Spleen (tissue), 11 donors: Measurements from ENCODE around the gene MOK. TPM values are rescaled to one million over a fixed set of nuclear protein-coding genes. Genes with fewer than 3 reads are reported as not detected.

Experiments
- DNase-seq: peaks from one replicate; pipeline ENCODE4 v3.0.0-alpha.2; 2020
- H3K27ac ChIP-seq, 8 donors: fragments of 200-600 bp; sonication (generic) in 7 of 8; 1 replicate in 4 of 8; 2 replicates in 4 of 8; pipeline versions ENCODE4 v1.5.0 to v1.8.0; 2016 to 2021; ENCODE audit warnings: inconsistent platforms in 4 of 8, mild to moderate bottlenecking in 4 of 8, moderate library complexity in 1 of 8
- H3K27me3 ChIP-seq, 7 donors: fragments of 200-600 bp; sonication (generic) in 6 of 7; replicated peaks in 1 of 7; 1 replicate in 4 of 7; 2 replicates in 3 of 7; pipeline versions ENCODE4 v1.5.0 to v1.8.0; 2016 to 2021; ENCODE audit warnings: inconsistent platforms in 3 of 7, mild to moderate bottlenecking in 1 of 7
- H3K36me3 ChIP-seq, 6 donors: fragments of 200-600 bp; sonication (generic) in 5 of 6; 1 replicate in 4 of 6; 2 replicates in 2 of 6; pipeline versions ENCODE4 v1.5.0 to v1.8.0; 2016 to 2021; ENCODE audit warnings: inconsistent platforms in 2 of 6
- H3K4me1 ChIP-seq, 6 donors: fragments of 200-600 bp; sonication (generic) in 5 of 6; 1 replicate in 3 of 6; 2 replicates in 3 of 6; pipeline versions ENCODE4 v1.5.0 to v1.8.0; 2016 to 2021; ENCODE audit warnings: inconsistent platforms in 3 of 6
- H3K4me3 ChIP-seq, 8 donors: fragments of 200-600 bp; sonication (generic) in 7 of 8; 1 replicate in 4 of 8; 2 replicates in 4 of 8; pipeline versions ENCODE4 v1.5.0 to v1.8.0; 2016 to 2021; ENCODE audit warnings: inconsistent platforms in 4 of 8, mild to moderate bottlenecking in 4 of 8, moderate library complexity in 2 of 8
- H3K9me3 ChIP-seq, 8 donors: fragments of 200-600 bp; sonication (generic) in 7 of 8; 1 replicate in 4 of 8; 2 replicates in 4 of 8; pipeline versions ENCODE4 v1.5.0 to v1.8.0; 2016 to 2021; ENCODE audit warnings: inconsistent platforms in 4 of 8
- POLR2A ChIP-seq, 3 donors: fragments of 450-650 bp; IDR thresholded peaks; one replicate each; pipeline ENCODE4 v1.5.1; 2017; ENCODE audit warnings: antibody characterized with exemption in 3 of 3, mild to moderate bottlenecking in 1 of 3
- POLR2AphosphoS5 ChIP-seq, 3 donors: sonication (generic); formaldehyde crosslinking; IDR thresholded peaks; one replicate each; pipeline ENCODE4 v1.5.1; 2017; ENCODE audit warnings: antibody characterized with exemption in 3 of 3
- WGBS, 5 donors: extraction: QIAGEN DNeasy Blood & Tissue Kit in 3 of 5; methylation state at CpG; one replicate each; pipeline versions ENCODE4 v1.1.5 to v1.1.7; 2013 to 2018; 5-methylcytosine and 5-hydroxymethylcytosine counted together
- intact Hi-C: fragments of 100-400 bp; cut with DNase I; formaldehyde crosslinking; loops from one replicate; pipeline ENCODE4 v1.15.0; 2023; ENCODE audit warnings: low total_unique reads
- polyA plus RNA-seq, 3 donors: library from polyadenylated mRNA; stranded (reverse); fragments of 200-250 nt; gene quantifications; one replicate each; pipeline ENCODE4 v1.2.1, GENCODE V29; 2013
- total RNA-seq, 7 donors: library from RNA; depleted of rRNA in 3 of 7; stranded (reverse); fragments of >200 nt in 3 of 7; fragmentation: NEBNext Ultra II Directional in 4 of 7; extraction: Animal tissue kit (Norgen Biotek cat#: 25700) in 4 of 7; gene quantifications; one replicate each; pipeline versions ENCODE4 v1.1.0 to v1.2.1, GENCODE V29; 2016 to 2021
- TF ChIP-seq, protein P1 (sequence below), 11 experiments: fragments of 200-600 bp in 7 of 11; fragments of 450-650 bp in 4 of 11; sonication (generic) in 4 of 11; IDR thresholded peaks in 8 of 11; conservative IDR thresholded peaks in 3 of 11; 1 replicate in 7 of 11; 2 replicates in 4 of 11; pipeline versions ENCODE4 v1.4.0 to v1.8.0; 2016 to 2021; ENCODE audit warnings: antibody characterized with exemption in 11 of 11, inconsistent platforms in 4 of 11, mild to moderate bottlenecking in 1 of 11
- donor health status: healthy with polysubstance abuse.
- donor health status: DM: no; HTN: no; CAD: no; lungs with moderate emphysema.
- donor health status: DM: no; HTN: no; CAD: no.
- donor health status: Bipolar disorder and iron deficiency.
- donor health status: healthy.
- donor health status: DM: no; HTN: no; CAD: no.
- donor health status: DM: yes; HTN: yes; CAD: no.

Gene MOK
- total and polyA plus RNA-seq, 10 donors, result 4.1 to 12.2 (median 9.9) TPM

DNA sequence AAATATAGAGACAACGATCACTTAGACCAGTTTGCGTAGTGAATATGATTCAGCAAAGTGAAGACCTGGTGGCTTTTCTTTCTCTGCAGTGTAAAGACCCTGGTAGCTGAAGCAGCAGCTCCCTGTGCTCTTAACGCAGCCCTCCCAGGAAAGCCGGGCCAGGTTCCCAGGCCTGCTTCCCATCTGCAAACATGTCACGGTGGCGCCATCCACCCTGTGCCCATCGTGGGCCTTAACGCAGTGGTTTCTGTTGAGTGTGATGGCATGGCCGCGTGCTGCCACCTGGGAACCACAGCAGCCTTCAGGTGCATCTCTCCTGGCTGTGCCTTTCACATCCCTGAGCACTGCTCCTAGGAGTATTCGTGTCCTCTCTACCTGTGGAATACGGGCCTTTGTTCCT is 93.7 kb downstream of the MOK start:
- peaks cover 0 to 91% (median 38%) of the 10 kb centered on the region in 6 donors for H3K36me3 ChIP-seq
- intact Hi-C loops, result no loop called here

GRCh38 chr14:102210421-102211042 is 94.4 kb downstream of the MOK start:
- 63 to 86% (median 78%) methylated on average over 25 of the region's 25 CpGs for WGBS, 5 donors
- H3K27me3 ChIP-seq, result no peaks in the 10 kb centered on the region
- no peak overlapping the region for H3K4me3 ChIP-seq
- peaks cover 0 to 25% (median 10%) of the 10 kb centered on the region in 6 donors for H3K4me1 ChIP-seq
- peak; percentile 74 for DNase-seq
- TF ChIP-seq, protein P1, sequence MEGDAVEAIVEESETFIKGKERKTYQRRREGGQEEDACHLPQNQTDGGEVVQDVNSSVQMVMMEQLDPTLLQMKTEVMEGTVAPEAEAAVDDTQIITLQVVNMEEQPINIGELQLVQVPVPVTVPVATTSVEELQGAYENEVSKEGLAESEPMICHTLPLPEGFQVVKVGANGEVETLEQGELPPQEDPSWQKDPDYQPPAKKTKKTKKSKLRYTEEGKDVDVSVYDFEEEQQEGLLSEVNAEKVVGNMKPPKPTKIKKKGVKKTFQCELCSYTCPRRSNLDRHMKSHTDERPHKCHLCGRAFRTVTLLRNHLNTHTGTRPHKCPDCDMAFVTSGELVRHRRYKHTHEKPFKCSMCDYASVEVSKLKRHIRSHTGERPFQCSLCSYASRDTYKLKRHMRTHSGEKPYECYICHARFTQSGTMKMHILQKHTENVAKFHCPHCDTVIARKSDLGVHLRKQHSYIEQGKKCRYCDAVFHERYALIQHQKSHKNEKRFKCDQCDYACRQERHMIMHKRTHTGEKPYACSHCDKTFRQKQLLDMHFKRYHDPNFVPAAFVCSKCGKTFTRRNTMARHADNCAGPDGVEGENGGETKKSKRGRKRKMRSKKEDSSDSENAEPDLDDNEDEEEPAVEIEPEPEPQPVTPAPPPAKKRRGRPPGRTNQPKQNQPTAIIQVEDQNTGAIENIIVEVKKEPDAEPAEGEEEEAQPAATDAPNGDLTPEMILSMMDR (IDR thresholded peaks at IDR 0.05 in 8 of 11, conservative IDR thresholded peaks at IDR 0.05 in 3 of 11), result no peak
- TF ChIP-seq POLR2A (IDR thresholded peaks at IDR 0.05) (no peak), POLR2AphosphoS5 (IDR thresholded peaks at IDR 0.05) (peak in 1 of 3 donors; percentile 8)
- H3K9me3 ChIP-seq, result no peaks in the 10 kb centered on the region
- intact Hi-C loops, result no loop called here
- H3K36me3 ChIP-seq, result peaks cover 0 to 93% (median 45%) of the 10 kb centered on the region in 6 donors
- H3K27ac ChIP-seq, result peak overlapping the region in 4 of 8 donors; percentile 37 to 66 (median 40)

More for the DNA sequence above, 93.7 kb downstream of the MOK start:
- WGBS, 5 donors, result 95 to 99% (median 96%) methylated on average over 9 to 12 of the region's 12 CpGs
- Histone ChIP-seq H3K27ac (peak overlapping the region in 2 of 8 donors; percentile 41 to 66), H3K4me1 (peaks cover 0 to 30% (median 10%) of the 10 kb centered on the region in 6 donors), H3K4me3 (no peak overlapping the region), H3K27me3 (no peaks in the 10 kb centered on the region), H3K9me3 (no peaks in the 10 kb centered on the region)
- DNase-seq, result peak; percentile 47
- TF ChIP-seq, protein P1 (IDR thresholded peaks at IDR 0.05 in 8 of 11, conservative IDR thresholded peaks at IDR 0.05 in 3 of 11), result no peak
- TF ChIP-seq POLR2AphosphoS5 (IDR thresholded peaks at IDR 0.05), result no peak
- TF ChIP-seq POLR2A (IDR thresholded peaks at IDR 0.05), result no peak

DNA sequence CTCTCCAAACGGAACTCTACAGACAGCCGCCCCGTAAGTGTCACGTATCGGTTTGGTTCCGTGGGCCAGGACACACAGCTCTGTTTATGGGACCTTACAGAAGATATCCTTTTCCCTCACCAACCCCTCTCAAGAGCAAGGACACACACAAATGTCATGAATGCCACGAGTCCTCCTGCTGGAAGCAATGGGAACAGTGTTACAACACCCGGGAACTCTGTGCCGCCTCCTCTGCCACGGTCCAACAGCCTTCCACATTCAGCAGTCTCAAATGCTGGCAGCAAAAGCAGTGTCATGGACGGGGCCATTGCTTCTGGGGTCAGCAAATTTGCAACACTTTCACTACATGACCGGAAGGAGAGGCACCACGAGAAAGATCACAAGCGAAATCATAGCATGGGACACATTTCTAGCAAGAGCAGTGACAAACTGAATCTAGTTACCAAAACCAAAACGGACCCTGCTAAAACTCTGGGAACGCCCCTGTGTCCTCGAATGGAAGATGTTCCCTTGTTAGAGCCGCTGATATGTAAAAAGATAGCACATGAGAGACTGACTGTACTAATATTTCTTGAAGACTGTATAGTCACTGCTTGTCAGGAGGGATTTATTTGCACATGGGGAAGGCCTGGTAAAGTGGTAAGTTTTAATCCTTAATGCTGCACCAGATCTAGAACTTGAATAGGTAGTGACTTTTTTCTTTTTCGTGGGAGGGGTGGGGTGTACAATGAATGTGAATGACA is 95.6 kb downstream of the MOK start:
- Histone ChIP-seq H3K4me1 (peaks cover 0 to 25% (median 10%) of the 10 kb centered on the region in 6 donors), H3K36me3 (peaks cover 0 to 99% (median 55%) of the 10 kb centered on the region in 6 donors), H3K27me3 (no peaks in the 10 kb centered on the region), H3K27ac (peak overlapping the region in 5 of 8 donors; percentile 20 to 41 (median 21)), H3K4me3 (no peak overlapping the region), H3K9me3 (no peaks in the 10 kb centered on the region)
- DNase-seq, result peak; percentile 41
- 74 to 89% (median 84%) methylated on average over 19 of the region's 19 CpGs for WGBS, 5 donors
- TF ChIP-seq POLR2AphosphoS5 (IDR thresholded peaks at IDR 0.05), result peak in 2 of 3 donors; percentile 33 to 50
- TF ChIP-seq POLR2A (IDR thresholded peaks at IDR 0.05), result no peak
- TF ChIP-seq, protein P1 (IDR thresholded peaks at IDR 0.05 in 8 of 11, conservative IDR thresholded peaks at IDR 0.05 in 3 of 11), result peak in 5 of 11 experiments; percentile 8 to 42 (median 39)
- intact Hi-C loops, result no loop called here

DNA sequence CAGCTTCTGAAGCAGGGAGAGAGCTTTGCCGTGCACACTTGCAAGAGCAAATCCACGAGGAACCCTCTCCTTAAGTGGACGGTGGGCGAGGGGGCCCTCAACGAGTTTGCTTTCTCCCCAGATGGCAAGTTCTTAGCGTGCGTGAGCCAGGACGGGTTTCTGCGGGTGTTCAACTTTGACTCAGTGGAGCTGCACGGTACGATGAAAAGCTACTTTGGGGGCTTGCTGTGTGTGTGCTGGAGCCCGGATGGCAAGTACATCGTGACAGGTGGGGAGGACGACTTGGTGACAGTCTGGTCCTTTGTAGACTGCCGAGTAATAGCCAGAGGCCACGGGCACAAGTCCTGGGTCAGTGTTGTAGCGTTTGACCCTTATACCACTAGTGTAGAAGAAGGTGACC is 96.2 kb downstream of the MOK start:
- Histone ChIP-seq H3K4me1 (peaks cover 0 to 25% (median 10%) of the 10 kb centered on the region in 6 donors), H3K36me3 (peaks cover 0 to 100% (median 55%) of the 10 kb centered on the region in 6 donors), H3K27me3 (no peaks in the 10 kb centered on the region), H3K27ac (peak overlapping the region in 1 of 8 donors; percentile 21), H3K4me3 (no peak overlapping the region), H3K9me3 (no peaks in the 10 kb centered on the region)
- intact Hi-C loops, result no loop called here
- WGBS, 5 donors, result 93 to 97% (median 95%) methylated on average over 15 to 17 of the region's 17 CpGs
- peak; percentile 33 for DNase-seq
- TF ChIP-seq, protein P1 (IDR thresholded peaks at IDR 0.05 in 8 of 11, conservative IDR thresholded peaks at IDR 0.05 in 3 of 11), result no peak
